Activated gamma-delta T cell (primary cell): Measurements from ENCODE around the gene TBR1.
A peak's percentile ranks its signal among the peaks of the same experiment; 100 is the strongest.

Experiments
- DNase-seq: peaks from one replicate; lab custom pipeline; 2025; lab: John Stamatoyannopoulos, UW

TBR1 gene

DNA sequence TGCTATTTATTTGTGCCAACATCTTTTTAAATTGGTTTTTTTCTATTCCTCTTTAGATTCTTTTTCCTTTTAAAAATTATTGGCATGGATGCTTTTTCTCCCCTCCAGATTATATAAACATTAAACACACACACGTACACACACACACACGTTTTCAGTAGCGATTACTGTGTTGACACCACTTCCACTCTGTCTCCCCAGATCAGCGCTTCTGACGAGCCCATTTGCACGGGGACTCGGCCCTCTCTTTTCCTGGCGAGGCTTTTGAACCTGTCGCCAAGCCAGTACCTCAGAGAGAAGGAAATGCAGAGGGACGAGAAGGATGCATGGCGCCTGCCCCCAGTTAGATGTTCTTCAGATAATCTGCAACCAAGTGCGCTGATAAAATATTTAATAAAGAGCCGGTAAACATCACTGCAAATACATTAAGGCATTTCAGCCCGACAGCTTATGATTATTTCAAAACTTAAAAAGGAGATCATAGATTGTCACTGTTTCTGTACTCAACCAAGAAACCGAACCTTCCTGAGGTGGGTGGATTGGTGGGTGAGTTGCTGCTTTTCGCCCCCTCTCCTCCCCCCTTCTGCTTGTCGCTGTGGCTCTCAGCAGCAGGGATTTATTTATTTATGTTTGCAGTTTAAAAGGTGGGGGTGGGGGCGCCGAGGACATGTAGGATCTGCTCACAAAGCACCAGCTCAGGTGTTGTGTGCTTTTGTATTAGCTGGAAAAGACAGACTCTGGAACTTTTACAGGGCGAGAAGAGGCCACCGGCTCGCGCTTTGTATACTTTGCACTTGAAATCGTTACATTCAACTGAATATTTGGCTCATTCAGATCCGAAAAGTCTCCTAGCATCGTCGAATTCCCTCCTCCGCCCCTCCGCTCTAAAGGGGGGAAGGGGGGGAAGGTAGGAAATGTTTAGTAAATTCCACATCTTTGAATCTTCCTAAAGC lies 787 bp upstream of the TBR1 start:
- no peak for DNase-seq

DNA sequence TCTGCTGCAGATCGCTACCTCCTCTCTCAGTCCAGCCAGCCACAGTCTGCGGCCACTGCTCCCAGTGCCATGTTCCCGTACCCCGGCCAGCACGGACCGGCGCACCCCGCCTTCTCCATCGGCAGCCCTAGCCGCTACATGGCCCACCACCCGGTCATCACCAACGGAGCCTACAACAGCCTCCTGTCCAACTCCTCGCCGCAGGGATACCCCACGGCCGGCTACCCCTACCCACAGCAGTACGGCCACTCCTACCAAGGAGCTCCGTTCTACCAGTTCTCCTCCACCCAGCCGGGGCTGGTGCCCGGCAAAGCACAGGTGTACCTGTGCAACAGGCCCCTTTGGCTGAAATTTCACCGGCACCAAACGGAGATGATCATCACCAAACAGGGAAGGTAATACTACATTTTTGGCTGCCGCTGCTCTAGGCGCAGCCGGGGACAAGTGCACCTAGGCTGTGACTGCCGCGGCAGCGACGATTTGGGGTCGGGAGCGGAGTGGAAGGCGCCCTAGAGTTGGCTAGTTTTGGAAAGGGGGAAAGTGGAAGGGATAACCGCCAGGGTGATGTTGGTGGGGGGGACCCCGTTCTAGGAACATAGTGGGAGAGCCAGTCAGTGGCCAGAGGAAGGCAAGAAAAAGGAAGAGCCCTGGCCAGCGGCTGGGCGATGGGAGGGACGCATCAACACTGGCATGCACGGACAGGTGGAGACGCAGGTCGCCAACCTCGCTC lies 776 bp downstream of the TBR1 start:
- DNase-seq, result no peak

DNA sequence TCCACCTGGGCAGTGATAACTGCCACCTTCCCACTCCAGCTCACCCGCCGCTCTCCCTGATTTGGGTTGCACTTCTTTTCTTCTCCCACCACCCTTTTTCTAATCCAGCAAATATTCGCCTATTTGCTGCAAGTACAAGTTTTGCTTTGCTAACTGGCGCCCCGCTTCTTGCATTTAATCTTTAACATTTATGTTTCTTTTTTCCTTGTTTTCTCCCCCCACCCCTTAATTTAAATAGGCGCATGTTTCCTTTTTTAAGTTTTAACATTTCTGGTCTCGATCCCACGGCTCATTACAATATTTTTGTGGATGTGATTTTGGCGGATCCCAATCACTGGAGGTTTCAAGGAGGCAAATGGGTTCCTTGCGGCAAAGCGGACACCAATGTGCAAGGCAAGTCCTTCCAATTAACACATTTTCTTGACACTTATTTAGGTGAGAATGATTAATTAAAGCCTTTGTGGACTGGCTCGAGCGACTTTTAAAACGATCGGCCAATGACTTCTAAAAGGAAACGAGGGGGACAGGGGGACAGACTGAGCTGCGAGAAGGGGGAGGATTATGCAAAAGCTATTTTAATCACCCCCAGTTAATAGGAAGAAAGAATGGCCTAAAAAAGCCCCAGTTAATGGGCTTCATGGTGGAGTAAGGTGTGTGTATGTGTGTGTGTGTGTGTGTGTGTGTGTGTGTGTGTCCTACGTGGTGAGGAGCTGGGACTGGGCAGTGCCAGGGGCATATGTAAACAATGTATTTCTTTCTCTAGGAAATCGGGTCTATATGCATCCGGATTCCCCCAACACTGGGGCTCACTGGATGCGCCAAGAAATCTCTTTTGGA lies 1.6 kb downstream of the TBR1 start:
- no peak for DNase-seq

DNA sequence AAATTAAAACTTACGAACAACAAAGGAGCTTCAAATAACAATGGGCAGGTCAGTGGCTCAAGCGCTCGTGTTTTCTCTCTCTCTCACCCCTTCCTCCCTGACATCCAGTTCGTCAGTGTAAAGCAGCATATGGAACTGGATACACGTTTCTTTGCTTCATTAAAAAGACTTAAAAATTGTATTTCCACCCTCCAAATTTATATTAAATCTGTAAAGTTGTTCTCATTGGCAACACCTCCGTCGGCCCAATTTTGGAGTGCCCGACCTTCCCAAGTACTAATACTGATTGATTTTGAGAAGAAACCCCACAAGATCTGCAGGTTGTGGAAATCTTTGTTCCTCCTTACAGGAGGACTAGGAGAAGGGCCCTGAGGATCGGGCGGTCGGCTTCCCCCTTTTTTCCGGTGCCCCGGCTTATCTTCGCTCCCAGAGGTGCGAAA lies 2.2 kb downstream of the TBR1 start:
- DNase-seq, result no peak

DNA sequence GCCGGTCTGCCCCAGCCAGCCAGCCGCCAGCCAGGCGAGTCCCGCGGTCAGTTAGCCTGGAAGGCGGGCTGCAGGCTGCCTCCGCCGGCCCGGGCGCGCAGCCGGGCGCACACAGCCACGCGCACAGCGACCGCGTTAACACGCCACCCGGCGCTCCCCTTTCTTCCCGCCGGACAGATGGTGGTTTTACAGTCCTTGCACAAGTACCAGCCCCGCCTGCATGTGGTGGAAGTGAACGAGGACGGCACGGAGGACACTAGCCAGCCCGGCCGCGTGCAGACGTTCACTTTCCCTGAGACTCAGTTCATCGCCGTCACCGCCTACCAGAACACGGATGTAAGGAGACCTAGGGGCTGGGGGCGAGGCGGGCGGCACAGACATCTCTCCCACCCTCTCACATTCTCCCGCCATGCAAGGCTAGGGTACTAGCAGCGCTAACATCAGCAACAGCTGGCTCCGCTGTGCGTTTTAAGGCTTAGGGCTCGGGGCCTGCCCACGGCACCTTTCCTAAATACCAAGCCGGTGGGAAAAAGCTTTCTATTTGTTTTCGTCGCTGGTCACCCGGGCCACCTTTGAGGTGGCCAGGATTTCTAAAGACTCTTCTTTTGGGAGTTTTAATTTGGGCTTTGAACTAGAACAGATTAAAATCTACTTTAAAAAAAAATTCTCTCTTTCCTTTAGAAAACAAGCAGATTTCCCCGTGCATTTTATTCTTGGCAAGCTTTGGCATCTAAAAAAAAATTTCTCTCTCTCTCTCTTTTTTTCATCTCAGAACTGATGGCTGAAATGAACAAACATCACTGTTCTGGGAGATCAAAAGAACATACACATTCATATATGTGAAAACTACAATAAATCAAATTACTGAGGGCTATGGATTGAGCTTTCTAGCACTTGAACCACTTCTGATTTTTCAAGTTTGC lies 2.9 kb downstream of the TBR1 start:
- DNase-seq, result no peak

DNA sequence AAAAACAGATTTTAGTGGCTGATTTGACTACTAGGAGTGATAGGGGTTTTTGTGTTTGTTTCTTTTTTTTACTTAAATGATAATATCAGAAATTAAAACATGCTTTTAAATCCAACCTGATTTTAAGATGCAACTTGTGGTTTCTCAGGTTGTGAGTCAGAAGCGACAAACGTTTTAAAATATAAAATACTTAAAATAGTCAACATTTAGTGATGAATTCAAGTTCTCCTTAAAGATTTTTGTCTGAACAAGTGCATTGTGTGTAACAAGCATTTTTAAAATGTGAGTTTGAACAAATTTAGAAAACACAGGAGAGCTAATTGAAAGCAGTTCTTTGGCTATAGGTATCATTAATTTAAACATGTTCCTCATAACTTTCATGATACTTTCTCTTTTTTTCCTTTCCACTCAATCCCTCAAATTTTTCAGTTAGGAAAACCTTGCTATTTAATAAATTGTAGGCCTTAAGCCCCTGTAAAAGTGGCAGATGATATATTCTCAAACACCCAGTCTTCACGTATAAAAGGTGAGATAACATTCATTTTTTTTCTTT lies 3.6 kb downstream of the TBR1 start:
- no peak for DNase-seq

DNA sequence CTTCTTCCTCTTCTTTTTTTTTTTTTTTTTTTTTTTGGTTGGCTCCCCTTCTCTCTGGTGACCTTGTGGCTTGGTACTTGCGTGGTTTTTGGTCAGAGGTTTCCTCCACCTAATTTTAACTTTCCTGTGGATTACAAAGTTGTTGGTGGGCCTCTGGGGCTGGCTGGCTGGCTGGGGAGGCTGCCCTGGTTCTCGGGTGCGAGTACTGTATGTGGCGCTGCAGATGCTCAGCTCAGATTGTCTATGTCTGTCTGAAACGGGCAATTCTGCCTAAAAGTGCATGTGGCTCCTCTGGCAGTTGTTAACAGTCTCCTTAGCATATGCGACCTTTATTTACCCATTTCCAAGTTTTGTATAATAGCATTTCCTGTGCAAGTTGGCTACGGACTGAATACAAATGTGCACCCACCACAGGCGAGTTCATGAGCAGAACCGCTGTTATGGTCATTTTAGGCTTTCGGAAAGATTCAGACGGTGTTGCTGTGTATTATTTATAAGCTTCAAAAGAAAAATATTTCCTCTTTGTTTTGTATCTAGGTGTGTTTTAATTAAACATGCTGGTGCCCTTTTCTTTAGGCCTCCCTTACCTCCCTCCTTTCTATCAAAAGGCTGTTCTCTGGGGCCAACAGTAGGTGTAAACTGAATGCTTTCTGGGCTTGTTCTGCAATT lies 4.4 kb downstream of the TBR1 start:
- DNase-seq, result no peak

DNA sequence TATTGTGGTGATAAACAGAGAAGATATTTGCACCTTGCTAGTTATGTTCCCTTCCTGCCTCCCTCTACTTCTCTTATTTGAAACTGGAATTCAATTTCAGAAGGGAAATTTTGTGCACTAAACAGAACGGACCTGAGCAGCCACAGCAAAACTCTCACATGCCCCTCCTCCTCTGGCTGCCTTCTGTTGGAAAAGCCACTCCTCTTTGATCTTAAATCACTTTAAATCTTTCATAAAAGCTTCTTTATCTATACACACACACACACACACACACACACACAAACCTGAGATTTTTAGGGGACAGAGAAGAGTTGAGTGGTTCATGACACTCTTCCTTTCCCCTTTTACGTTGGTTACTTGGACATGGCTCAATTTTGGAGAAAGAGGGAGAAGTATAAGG lies 5.6 kb downstream of the TBR1 start:
- DNase-seq, result no peak

DNA sequence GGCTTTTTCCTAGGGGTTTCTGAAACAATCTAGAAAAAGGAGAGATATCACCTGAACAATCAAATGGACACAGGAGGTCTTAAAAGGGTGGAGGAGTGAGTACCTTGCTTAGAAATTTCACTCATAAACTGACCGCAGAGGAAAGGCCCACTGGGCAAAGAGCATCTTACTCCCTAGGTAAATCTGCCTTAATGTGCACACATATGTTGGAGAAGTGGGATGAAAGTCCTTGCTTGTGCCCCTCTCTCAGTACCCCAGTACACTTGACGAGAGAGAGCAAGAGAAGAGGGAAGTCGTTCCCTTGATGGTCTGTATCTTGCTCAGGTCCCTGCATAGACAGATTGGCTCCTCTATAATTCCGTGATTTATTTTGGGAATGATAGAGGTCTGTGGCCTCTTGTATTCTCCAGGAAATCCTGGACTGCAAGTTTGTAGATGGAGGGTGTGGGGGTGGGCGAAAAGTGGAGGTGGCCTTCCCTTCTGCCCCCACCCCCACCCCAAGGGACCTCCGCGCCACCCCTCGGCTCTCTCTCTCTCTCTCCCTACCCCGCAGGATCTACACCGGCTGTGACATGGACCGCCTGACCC lies 6.8 kb downstream of the TBR1 start:
- no peak for DNase-seq

DNA sequence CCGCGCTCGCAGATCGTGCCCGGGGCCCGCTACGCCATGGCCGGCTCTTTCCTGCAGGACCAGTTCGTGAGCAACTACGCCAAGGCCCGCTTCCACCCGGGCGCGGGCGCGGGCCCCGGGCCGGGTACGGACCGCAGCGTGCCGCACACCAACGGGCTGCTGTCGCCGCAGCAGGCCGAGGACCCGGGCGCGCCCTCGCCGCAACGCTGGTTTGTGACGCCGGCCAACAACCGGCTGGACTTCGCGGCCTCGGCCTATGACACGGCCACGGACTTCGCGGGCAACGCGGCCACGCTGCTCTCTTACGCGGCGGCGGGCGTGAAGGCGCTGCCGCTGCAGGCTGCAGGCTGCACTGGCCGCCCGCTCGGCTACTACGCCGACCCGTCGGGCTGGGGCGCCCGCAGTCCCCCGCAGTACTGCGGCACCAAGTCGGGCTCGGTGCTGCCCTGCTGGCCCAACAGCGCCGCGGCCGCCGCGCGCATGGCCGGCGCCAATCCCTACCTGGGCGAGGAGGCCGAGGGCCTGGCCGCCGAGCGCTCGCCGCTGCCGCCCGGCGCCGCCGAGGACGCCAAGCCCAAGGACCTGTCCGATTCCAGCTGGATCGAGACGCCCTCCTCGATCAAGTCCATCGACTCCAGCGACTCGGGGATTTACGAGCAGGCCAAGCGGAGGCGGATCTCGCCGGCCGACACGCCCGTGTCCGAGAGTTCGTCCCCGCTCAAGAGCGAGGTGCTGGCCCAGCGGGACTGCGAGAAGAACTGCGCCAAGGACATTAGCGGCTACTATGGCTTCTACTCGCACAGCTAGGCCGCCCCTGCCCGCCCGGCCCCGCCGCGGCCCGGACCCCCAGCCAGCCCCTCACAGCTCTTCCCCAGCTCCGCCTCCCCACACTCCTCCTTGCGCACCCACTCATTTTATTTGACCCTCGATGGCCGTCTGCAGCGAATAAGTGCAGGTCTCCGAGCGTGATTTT lies 7.6 kb downstream of the TBR1 start:
- DNase-seq, result no peak

DNA sequence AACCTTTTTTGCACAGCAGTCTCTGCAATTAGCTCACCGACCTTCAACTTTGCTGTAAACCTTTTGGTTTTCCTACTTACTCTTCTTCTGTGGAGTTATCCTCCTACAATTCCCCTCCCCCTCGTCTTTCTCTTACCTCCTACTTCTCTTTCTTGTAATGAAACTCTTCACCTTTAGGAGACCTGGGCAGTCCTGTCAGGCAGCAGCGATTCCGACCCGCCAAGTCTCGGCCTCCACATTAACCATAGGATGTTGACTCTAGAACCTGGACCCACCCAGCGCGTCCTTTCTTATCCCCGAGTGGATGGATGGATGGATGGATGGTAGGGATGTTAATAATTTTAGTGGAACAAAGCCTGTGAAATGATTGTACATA lies 8.3 kb downstream of the TBR1 start:
- DNase-seq, result no peak

DNA sequence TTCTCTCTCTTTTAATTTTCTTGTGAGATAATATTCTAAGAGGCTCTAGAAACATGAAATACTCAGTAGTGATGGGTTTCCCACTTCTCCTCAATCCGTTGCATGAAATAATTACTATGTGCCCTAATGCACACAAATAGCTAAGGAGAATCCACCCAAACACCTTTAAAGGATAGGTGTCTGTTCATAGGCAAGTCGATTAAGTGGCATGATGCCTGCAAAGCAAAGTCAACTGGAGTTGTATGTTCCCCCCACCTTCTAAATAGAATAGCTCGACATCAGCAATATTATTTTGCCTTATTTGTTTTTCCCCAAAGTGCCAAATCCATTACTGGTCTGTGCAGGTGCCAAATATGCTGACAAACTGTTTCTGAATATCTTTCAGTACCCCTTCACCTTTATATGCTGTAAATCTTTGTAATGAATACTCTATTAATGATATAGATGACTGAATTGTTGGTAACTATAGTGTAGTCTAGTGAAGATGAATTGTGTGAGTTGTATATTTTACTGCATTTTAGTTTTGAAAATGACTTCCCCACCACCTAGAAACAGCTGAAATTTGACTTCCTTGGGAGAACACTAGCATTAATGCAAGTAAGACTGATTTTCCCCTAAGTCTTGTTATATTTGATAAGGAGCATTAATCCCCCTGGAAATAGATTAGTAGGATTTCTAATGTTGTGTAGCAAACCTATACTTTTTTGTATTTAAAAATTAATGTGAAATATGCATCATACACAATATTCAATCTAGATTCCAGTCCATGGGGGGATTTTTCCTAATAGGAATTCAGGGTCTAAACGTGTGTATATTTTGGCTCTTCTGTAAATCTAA lies 9.0 kb downstream of the TBR1 start:
- DNase-seq, result no peak

DNA sequence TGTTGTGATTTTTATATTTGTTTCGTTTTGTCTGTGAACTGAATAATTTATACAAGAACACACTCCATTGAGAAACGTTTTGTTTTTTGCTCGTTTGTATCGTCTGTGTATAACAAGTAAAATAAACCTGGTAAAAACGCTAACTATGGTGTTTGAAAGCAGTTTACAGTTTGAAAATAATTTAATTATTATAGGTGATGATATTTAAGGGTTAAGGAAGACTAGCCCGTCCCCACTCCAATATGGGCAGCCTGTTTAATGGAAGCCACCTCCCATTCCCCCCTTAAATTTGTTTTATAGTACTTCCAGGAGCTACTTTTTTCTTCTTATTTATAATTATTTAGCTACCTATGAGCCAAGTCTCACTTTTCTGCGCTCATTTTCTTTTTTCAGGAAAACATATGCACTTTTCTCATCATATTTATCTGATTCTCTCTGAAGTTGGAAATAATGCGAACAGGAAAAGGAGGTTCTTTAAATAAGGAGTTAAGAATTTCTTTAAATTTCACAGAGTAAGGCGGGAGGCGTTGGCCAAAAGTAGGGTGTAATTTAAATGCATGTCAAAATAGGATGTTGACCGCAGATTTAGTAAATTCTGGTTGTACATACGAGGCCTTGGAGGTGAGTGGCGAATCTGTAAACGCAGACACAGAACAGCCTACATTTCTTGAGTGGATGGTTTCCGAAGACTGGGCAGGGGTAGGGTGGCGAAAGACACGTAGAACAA lies 9.8 kb downstream of the TBR1 start:
- DNase-seq, result no peak

DNA sequence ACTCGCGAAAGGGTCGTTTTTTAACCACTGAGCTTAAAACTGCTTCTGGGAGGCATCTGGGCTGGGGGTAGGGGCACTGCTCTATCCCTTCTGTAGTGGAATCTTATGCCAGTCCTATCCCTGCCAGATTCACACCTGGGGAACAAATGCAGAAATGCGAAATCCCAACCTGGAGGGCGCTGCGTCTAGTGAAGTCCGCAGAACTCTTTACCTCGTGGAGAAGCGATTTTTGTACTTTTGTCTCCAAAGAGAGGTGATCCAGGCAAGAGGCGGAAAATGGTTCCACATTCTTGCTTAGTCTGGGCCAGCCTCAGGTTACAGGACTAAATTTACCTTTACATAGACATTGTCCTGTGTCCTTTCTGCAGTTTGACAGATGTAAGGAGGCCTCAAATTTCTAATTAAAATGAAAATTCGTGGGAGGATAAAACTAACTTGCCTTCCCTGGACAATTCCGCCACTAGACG lies 10.4 kb downstream of the TBR1 start:
- no peak for DNase-seq

DNA sequence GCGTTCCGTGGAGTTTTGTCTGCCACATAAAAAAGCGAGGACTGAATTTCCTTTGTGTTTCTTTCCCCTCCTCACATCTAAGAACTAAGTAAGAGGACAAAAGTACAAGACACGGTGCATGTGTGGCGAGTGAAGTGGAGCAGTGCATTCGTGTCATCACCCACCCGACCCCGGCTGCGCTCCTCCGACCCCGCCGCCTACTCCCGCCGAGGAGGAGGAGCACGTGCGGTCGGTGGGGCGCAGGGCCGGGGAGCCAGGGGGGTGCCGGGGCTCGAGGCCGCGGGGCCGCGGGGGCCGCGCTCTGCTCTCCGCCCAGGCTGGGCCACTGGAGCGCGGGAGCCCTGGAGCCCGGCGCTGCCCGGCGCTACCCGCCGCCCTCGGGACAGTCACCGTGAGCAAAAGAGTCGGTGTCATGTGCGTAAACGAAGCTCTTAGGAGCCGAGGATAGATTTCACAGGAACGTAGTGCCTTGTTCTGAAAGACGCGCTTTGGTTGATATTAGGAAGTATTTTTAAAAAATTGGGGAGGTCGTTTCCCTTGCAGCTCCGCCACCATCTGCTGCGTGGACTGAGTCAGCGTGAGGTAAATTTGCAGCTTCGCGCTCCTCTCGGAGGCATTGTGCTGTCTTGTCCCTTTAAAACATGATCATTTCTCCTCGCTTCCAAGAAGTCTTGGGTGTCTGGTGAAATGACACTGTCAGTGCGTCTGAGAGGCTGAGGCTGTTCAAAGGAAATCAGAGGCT lies 11.0 kb downstream of the TBR1 start:
- DNase-seq, result peak; percentile 11
